Erythroblast (primary cell): ENCODE measurements around the gene ZNF628.
A peak's percentile ranks its signal among the peaks of the same experiment; 100 is the strongest.

Source experiments
- DNase-seq, 2 experiments: peaks; one replicate each; lab custom pipeline; 2025; lab: John Stamatoyannopoulos, UW
- GATA1 ChIP-seq: IDR thresholded peaks from 2 replicates; pipeline ENCODE4 v1.6.1; 2011; ENCODE audit warnings: low read depth, mild to moderate bottlenecking, control low read depth, low read length, moderate library complexity
- POLR2A ChIP-seq: IDR thresholded peaks from 2 replicates; pipeline ENCODE4 v1.6.1; 2011; ENCODE audit warnings: mild to moderate bottlenecking, low read length

The ZNF628 gene

DNA sequence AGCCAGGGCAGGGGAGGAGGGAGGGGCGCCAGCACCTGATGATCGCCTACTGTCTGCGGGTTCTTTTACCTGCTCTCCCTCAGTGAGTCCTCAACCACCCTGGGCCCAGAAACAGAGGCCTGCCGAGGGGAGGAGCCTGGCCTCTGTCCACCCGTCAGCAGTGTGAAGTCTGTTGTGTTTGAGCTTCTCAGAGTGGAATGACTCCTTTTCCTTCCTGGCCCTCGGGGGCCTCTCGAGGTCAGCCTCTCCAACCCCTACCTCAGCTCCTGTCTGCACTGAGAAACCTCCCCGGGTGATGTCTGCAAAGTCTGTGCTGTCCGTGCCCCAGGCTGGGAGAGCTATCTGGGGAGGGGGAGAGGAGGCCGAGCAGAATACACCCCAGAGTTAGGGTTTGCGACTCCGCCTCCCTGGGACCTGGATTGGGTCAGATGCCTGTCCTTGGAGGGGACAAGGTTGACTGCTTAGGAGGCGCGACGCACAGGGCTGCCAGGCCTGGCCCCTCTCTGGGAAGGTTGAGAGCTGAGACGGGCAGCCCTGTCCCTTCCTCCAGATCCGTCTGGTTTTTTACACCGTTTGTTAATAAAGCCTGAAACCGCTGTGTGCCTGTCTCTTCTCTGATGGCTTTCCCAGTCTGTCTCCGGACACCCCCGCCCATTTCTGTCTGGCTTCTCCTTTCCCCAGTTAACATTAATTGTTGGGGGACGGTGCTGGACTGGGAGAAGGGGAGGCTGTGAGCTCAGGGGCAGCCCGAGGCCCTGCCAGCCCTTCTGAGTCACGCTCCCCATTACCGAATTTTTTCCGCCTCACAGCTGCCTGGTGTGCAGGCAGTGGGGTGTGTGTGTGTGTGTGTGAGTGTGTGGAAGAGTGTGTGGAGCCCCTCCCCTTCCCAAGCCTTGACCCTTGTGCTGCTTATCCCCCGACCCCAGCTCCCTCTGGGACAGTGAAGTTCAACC lies 10.8 kb downstream of the ZNF628 start:
- TF ChIP-seq GATA1: no peak
- TF ChIP-seq POLR2A: no peak
- peak; percentile 38 to 52 for DNase-seq

DNA sequence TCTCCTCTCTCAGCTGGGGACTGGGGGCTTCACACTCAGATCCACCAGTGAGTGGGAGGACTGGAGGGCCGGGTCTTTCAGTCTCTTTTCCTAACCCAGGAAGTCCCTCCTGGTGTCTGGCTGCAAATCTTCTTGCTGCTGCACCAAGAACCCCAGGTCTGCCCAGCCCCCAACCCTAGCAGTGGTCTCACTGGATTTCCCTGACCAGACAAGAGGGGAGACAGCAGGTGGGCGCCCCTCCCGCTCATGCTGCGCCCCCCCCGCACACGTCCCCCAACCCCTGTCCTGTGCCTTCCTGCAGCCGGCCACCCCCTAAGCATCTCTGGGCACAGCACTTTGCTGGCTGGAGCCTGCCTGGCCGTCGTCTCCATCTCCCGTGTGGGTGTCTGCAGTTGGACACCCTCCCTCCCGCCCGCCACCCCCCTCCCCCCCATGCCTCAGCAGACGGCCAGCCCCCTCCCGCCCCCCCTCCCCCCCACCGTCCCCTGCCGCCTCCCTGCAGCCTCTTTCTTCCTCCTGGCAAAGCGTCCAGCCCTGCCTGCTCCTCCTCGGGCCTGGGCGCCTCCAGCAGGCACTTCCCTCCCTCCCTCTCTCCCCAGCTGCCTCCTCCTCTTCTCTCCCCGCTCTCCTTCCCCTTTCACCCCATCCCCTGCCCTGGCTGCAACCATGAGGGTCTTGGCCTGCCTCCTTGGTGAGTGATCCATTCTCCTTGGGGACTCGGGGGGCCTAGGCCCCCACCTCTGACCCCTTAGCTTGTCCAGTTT lies 11.7 kb downstream of the ZNF628 start, which contains the start of gene SSC5D:
Gene SSC5D (plus strand): TSS at position 513 of the 764 bp plus-strand sequence. CDS start 154 bp downstream, at position 667.
- DNase-seq: no peak

DNA sequence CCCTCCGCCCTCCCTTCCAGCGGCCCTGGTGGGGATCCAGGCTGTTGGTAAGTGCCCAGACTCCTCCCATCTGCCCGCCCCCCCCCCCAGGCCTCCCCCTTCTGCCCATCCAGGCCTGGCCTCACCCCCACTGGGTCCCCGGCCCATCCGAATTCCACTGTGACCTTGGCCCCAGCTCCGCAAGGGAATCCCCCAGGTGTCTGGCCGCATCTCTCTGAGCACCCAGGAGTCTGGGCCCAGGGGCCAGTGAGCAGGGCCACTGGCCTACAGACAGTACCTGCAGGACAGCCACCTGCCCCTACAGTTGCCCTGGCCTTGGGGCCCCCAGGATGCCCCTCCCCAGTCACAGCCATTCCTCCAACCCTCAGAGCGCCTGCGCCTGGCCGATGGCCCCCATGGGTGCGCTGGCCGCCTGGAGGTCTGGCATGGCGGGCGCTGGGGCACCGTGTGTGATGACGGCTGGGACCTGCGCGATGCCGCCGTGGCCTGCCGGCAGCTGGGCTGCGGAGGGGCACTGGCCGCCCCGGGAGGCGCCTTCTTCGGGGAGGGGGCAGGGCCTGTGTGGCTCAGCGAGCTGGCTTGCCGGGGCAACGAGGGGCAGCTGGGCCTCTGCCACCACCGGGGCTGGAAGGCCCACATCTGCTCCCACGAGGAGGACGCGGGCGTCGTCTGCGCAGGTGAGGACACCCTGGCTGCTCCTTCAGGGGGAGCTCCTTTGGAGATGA lies 12.7 kb downstream of the ZNF628 start:
- no peak for DNase-seq
- TF ChIP-seq POLR2A: no peak
- TF ChIP-seq GATA1: no peak

More for the DNA sequence above, 11.7 kb downstream of the ZNF628 start, which contains the start of gene SSC5D:
- TF ChIP-seq POLR2A: no peak
- TF ChIP-seq GATA1: no peak

DNA sequence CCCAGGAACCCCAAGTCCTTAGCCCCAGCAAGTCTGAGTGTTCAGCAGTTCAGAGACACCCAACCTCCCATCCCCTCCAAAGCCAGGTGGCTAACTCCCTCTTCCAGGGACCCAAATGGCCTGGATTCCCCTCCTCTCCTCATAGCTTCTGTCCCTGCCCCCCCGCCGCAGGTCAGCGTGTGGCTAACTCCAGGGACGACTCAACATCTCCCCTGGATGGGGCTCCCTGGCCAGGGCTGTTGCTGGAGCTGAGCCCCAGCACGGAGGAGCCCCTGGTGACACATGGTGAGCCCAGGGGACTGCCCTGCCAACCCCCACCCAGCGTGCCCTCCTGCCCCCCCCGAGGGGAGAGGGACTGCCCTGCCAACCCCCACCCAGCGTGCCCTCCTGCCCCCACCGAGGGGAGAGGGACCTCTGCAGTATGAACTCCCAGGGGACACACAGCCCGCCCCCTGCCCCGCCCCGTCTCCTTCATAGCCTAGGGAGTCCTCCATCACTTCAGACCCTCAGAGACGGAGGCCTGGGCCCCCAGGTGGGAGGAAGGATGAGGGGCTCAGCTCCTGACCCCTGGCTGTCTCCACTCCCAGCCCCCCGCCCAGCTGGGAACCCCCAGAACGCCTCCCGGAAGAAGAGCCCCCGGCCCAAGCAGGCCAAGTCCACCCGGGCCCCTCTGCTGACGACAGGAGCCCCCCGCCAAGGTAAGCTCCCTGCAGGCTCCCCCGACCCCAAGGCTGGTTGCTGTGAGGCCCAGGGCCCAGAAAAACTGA lies 13.5 kb downstream of the ZNF628 start:
- no peak for DNase-seq

DNA sequence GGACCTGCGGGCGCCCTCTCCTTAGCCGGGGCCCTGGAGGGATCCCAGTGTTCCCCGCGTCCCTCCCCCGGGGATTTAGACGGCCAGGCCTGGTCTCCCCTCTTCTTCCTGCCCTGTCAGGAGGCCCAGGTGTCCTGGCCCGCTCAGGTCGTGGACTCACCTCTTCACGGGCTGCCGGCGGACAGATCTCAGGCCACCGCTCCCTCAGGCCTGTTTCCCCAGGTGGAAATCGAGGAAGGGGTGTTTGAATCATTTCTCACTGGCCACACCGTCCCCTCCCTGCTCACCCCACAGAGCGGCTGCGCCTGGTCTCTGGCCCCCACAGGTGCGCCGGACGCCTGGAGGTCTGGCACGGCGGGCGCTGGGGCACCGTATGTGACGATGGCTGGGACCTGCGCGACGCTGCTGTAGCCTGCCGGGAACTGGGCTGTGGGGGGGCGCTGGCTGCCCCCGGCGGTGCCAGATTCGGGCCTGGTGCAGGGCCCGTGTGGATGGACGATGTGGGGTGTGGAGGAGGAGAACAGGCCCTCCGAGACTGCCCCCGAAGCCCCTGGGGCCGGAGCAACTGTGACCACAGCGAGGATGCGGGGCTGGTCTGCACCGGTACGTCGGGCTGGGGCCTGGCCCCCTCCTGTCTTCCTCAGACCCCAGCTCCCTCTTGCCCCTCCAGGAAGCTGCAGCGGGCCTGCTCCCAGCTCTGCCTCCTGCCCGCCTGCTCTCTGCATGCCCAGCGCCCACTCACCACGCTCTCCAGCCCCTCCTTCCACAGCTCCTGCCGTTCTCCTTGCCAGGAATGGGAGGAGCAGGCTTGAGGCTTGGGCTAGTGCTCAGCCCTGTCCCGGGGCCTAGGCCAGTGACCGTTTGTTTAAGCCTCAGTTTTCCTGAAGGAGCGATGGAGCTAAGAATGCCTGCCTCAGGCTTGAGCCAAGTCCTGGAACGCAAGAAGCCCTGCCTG lies 14.3 kb downstream of the ZNF628 start:
- DNase-seq: no peak
- TF ChIP-seq POLR2A: no peak
- no peak for TF ChIP-seq GATA1

More for the DNA sequence above, 13.5 kb downstream of the ZNF628 start:
- TF ChIP-seq GATA1 (no peak), POLR2A (no peak)

DNA sequence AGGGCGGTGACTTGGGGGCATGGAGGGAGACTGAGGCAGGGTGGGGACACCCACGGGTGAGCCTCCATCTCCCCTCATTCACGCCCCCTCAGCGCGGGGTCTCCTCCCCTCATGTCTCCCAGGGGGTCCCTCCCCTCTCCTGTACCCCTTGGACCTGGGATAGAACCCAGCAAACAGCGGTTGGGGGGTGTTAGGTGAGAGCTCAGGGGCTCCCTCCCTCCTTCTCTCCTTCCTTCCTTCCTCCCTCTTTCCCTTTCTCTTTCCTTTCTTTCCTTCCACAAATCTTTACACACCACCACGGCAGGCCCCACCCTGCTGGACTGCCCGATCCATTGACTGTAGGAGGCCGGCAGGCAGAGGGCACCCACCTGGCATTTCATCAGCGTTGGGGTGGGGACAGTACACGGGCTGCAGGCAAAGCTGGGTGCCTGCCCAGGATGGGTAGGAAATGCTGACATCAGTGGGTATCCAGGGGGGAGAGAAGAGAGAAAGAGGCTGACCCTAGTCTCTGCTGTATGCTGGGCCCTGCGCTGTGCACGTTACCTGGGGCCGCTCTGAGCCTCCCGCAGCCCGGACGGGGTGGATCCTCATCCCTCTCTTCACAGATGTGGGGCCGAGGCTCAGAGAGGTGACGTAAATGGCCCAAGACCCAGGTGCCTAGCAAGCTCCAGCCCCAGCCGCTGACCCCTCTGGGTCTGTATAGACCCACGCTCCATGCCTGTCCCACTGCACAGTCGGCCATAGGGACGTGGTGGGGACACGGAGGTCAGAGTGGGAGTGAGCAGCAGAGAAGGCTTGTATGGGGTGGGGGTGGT lies 15.3 kb downstream of the ZNF628 start:
- TF ChIP-seq GATA1 (no peak), POLR2A (no peak)

DNA sequence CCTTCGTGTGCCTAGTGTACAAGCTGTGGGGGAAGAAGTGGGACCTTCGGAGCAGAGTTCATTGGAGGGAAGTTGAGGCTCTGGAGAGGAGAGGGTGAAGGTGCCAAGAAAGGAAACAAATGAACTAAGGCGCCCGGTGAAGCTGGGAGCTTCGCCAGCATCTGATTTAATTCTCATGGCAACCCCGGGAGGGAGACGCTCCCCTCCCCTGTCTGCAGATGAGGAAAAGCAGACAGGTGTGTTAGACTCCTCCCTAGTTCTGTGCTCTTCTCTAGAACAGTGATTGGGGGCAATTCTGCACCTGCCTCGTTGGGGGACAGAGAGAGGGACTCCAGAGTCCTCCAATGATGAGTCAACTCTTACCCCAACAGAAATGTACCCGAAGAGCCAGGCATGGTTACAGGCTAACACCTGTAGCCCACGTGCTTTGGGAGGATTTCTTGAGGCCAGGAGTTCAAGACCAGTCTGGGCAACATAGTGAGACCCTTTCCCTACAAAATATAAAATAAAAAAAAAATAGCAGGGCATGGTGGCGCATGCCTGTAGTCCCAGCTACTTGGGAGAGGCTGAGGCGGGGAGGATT lies 16.0 kb downstream of the ZNF628 start:
- DNase-seq: no peak
- no peak for TF ChIP-seq GATA1
- no peak for TF ChIP-seq POLR2A

More for the DNA sequence above, 15.3 kb downstream of the ZNF628 start:
- no peak for DNase-seq

DNA sequence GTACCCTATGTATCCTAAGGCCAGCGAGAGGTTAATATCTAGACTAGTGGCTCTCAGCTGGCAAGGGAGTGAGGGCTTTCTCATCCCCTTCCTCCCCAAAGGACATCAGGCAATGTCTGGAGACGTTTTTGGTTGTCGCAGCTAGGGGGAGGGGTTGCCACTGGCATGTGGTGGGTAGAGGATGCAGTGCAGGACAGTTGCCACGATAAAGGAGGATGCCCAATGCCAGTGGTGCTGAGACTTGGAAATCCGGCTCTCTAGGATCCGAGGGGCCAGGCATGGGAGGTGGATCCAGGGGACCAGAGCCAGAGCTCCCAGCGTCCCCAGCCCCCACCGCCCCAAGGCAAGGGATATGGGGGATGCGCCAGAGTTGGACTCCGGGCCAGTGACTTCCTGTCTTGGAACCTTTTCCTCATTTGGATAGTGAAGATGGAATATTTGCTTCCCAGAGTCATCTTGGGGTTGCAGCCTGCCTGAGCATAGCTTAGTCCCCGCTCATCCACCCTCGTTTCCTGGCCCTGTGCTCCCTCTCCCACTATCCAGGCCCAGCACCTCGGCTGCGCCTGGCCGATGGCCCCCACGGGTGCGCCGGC lies 16.7 kb downstream of the ZNF628 start:
- DNase-seq: no peak

DNA sequence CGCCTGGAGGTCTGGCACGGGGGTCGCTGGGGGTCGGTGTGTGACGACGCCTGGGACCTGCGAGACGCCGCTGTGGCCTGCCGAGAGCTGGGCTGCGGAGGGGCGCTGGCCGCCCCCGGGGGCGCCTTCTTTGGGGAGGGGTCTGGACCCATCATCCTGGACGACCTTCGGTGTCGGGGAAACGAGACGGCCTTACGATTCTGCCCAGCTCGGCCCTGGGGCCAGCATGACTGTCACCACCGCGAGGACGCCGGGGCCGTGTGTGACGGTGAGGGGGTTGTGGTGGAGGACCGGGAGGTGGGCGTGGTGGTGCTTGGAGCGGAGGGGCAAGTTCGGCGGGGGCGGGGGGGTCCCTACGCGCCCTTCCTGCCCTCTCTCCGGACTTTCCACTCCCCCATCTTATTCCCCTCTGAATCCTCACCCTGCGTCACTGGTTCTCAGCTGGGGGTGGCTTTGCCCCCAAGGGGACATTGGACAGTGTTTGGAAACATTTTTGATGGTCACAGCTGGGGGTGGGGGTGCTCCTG lies 17.3 kb downstream of the ZNF628 start:
- DNase-seq: no peak

More for the DNA sequence above, 16.7 kb downstream of the ZNF628 start:
- TF ChIP-seq POLR2A (no peak), GATA1 (no peak)

DNA sequence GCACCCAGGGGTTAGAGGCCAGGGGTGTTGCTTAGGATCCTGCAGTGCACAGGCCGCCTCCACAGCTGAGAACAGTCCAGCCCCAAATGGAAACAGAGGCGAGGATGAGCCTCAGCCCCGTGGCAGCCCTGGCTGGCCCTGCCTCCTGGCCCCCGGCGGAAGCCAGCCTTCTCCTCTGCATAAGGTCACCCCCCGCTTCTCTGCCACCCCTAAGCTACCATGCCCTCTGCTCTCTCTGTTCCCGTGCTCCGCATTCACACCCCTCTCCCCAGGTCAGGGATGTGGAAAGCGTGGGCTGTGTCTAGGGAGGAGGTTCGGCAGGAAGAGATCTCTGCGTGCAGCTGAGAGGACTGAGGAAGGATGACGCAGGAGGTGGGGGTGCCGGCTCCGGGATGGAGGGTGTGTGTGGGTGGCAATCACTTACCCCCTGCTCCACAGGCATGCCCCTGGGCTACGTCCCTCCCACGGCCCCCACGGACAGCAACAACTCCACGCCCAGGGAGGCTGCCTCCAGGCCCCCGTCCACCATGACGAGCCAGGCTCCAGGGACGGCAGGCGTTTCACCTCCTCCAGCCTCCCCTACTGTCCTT lies 17.9 kb downstream of the ZNF628 start:
- no peak for TF ChIP-seq POLR2A
- TF ChIP-seq GATA1: no peak
- no peak for DNase-seq

More for the DNA sequence above, 17.3 kb downstream of the ZNF628 start:
- TF ChIP-seq GATA1 (no peak), POLR2A (no peak)
